ENCODE measurements around the gene NPAS1.

NPAS1 gene

DNA sequence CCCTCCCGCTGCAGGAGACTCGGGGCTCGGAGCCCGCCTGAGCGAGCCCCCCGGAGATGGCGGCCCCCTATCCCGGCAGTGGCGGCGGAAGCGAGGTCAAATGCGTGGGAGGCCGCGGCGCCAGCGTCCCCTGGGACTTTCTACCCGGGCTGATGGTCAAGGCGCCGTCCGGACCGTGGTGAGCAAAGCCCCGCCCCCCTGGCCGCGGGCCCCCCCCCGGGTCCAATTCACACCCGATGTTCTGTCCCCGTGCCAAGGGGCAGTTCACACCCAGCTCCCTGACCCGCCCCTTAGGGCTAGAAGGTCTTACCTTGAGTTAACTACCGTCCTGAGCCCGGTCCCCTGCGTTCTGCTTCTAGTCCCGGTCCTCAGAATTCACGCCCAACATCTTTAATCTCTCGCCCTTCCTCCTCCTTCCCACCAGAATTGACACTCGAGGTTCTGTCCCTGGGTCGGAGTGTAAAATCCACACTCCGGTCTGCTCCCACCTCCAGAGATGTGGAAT, 1.4 kb downstream of the NPAS1 start:
- in situ Hi-C loops (cut with HindIII; ENCODE audit: low pct_ligation_motif_present, low sequenced_read_pairs), result no loop called here
- H3K4me3 ChIP-seq (ENCODE audit: low read depth, low read length), result peak overlapping the region; percentile 32
- H3K27me3 ChIP-seq (replicated peaks), result peaks cover 32% of the 10 kb centered on the region

DNA sequence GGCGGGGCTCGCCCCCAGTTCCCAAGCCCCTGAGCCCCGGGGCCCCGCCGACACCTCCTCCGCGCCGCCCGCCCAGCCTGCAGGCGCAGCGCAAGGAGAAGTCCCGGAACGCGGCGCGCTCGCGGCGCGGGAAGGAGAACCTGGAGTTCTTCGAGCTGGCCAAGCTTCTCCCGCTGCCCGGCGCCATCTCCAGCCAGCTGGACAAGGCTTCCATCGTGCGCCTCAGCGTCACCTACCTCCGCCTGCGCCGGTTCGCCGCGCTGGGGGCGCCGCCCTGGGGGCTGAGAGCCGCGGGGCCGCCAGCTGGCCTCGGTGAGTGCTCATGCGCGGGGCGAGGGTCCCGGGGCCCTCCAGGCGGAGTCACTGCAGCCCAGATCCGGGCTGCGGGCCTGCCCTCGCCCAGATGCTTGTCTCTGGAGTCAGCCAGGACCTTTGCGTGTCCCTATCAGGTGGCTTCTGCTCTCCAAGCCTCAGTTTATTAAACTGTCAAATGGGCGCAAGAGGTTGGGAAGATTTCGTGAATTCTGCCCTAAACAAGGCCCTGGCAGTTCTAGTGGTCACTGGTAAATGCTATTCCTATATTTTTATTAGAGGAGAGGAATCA, 2.0 kb downstream of the NPAS1 start:
- peaks cover 32% of the 10 kb centered on the region for H3K27me3 ChIP-seq (replicated peaks)
- in situ Hi-C loops (cut with HindIII; ENCODE audit: low pct_ligation_motif_present, low sequenced_read_pairs), result no loop called here
- no peak for DNase-seq
- no peaks in the 10 kb centered on the region for H3K36me3 ChIP-seq (replicated peaks)
- no peak overlapping the region for H3K4me3 ChIP-seq (ENCODE audit: low read depth, low read length)
- TF ChIP-seq, protein P1, sequence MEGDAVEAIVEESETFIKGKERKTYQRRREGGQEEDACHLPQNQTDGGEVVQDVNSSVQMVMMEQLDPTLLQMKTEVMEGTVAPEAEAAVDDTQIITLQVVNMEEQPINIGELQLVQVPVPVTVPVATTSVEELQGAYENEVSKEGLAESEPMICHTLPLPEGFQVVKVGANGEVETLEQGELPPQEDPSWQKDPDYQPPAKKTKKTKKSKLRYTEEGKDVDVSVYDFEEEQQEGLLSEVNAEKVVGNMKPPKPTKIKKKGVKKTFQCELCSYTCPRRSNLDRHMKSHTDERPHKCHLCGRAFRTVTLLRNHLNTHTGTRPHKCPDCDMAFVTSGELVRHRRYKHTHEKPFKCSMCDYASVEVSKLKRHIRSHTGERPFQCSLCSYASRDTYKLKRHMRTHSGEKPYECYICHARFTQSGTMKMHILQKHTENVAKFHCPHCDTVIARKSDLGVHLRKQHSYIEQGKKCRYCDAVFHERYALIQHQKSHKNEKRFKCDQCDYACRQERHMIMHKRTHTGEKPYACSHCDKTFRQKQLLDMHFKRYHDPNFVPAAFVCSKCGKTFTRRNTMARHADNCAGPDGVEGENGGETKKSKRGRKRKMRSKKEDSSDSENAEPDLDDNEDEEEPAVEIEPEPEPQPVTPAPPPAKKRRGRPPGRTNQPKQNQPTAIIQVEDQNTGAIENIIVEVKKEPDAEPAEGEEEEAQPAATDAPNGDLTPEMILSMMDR (IDR thresholded peaks at IDR 0.05; ENCODE audit: low read depth, low read length, missing control alignments), result no peak
- H3K27ac ChIP-seq, result no peak overlapping the region

More for the DNA sequence above, 1.4 kb downstream of the NPAS1 start:
- TF ChIP-seq, protein P1 (IDR thresholded peaks at IDR 0.05; ENCODE audit: low read depth, low read length, missing control alignments), result no peak
- no peaks in the 10 kb centered on the region for H3K36me3 ChIP-seq (replicated peaks)
- no peak for DNase-seq
- no peak overlapping the region for H3K27ac ChIP-seq

DNA sequence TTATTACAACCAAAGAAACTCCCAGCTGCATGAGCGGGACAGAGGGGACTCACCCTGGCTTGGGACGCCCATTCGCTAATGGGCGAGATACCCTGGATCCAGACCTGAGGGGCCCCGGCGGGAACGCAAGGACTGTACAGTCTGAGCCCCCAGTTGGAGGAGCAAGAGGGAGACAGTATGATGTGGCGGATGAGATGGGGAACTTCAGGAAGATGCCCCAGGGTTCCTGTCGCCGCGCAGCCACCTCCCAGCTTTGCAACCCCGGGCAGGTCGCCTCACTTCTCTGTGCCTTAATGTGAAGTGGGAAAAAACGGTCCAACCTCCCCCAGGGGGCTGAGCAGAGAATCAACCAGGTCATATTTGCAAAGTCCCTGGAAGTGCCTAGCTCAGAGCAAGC, 2.5 kb downstream of the NPAS1 start:
- no peaks in the 10 kb centered on the region for H3K36me3 ChIP-seq (replicated peaks)
- in situ Hi-C loops (cut with HindIII; ENCODE audit: low pct_ligation_motif_present, low sequenced_read_pairs), result no loop called here
- no peak overlapping the region for H3K27ac ChIP-seq
- no peak overlapping the region for H3K4me3 ChIP-seq (ENCODE audit: low read depth, low read length)
- TF ChIP-seq, protein P1 (IDR thresholded peaks at IDR 0.05; ENCODE audit: low read depth, low read length, missing control alignments), result no peak
- DNase-seq, result no peak
- H3K27me3 ChIP-seq (replicated peaks), result peaks cover 32% of the 10 kb centered on the region

DNA sequence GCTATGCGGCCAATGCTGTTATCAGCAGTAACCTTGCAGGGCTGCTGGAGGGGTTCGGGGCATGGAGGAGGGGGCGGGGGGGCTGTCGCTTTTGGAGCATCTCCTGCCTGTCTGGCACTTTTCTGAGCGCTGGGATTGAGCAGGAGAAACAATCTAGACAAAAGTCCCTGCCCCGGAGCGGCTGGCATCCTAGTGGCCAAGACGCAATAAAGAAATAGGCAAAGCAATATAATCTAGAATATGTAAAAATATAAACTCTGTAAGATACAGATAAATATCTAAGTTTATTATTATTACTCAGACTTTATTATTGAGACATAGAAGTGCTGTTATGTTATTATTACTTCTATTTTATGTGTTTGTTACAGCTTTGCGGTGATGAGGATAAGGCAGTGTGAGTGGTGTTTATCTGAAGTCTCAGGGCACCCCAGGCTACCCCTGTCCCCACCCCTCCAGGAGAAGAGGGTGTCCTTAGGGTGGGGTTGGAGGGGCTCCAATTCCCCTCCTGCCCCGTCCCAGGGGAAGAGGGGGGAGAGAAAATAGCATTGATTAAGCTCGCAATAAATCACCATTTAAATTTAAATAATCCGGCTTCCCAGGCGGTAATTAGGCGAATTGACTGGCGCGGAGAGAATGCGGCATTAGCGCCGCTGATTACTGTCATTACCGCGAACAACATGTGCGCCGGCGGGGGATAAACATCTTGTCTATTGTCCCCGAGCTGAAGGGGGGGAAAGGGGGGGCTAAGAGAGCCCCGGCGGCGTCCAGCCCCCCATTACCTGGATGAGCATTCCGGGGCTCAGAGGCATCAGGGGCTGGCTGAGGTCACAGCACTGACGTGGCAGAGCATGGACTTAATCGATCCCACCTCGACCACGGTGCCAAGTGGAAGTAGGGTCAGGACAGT, 3.2 kb downstream of the NPAS1 start:
- Histone ChIP-seq H3K4me3 (ENCODE audit: low read depth, low read length) (no peak overlapping the region), H3K36me3 (replicated peaks) (no peaks in the 10 kb centered on the region), H3K27ac (no peak overlapping the region), H3K27me3 (replicated peaks) (peaks cover 34% of the 10 kb centered on the region)
- in situ Hi-C loops (cut with HindIII; ENCODE audit: low pct_ligation_motif_present, low sequenced_read_pairs), result no loop called here
- DNase-seq, result no peak
- TF ChIP-seq, protein P1 (IDR thresholded peaks at IDR 0.05; ENCODE audit: low read depth, low read length, missing control alignments), result no peak

DNA sequence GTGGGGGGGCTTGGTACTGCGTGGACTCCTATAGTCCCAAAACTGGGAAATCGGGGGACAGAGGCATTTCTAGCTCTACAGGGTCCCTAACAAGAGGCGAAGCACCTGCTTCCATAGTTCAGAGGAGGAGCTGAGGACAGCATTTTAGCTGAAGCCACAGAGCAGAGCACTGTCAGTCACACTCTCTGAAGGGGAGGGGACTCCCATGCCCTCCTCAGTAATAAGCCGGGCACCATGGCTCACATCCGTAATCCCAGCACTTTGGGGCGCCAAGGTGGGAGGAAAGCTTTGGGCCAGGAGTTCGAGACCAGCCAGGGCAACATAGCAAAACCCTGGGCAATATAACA, 3.8 kb downstream of the NPAS1 start:
- no peaks in the 10 kb centered on the region for H3K36me3 ChIP-seq (replicated peaks)
- H3K4me3 ChIP-seq (ENCODE audit: low read depth, low read length), result no peak overlapping the region
- no peak overlapping the region for H3K27ac ChIP-seq
- H3K27me3 ChIP-seq (replicated peaks), result peaks cover 37% of the 10 kb centered on the region
- no peak for DNase-seq
- TF ChIP-seq, protein P1 (IDR thresholded peaks at IDR 0.05; ENCODE audit: low read depth, low read length, missing control alignments), result no peak
- in situ Hi-C loops (cut with HindIII; ENCODE audit: low pct_ligation_motif_present, low sequenced_read_pairs), result no loop called here
